ENCODE results near the gene ATG12. TPM values are rescaled to one million over a fixed set of nuclear protein-coding genes. Genes with fewer than 3 reads are reported as not detected.
"Not testable (repeated sequence)": the region's sequence is repeated elsewhere in the genome, so short reads cannot be mapped to it uniquely, and the experiment has no call there.

Gene ATG12
- total and polyA plus RNA-seq, 2 of the 13 experiments (the other 11 are each of a cell fraction or from before 2014, with no cell fraction given), result 46.4 to 58.1 TPM

DNA sequence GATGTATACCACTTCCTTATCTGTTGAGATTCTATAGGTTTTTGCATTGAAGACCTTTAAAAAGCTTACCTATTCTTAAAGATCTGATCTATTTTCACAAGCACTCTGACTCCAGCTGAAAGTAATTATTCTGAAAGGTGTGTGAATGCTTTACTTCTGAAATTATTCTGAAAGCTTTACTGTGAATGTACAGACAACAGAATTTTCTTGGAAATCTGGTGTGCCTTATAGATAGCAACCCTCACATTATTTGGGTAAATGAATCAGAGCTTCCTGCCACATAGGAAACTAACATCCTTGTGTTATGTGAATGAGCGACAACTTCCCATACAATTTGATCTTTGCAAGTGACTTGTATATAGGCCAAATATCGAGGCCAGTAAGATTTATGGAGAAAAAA lies 31.4 kb downstream of the ATG12 start:
- no TSS peak for BruUV-seq (replicated peaks)
- Histone ChIP-seq H3K27me3 (ENCODE audit: control insufficient read depth in 1 of 2, insufficient read depth in 2 of 2, low read length in 2 of 2) (peaks cover 0 to 15% of the 10 kb centered on the region in 2 experiments; a peak in 3 of 5 replicates), H3K27ac (ENCODE audit: extremely low read length, insufficient read depth, low read length) (no peak overlapping the region), H3K4me1 (ENCODE audit: insufficient read depth, low read length) (peaks cover 42% of the 10 kb centered on the region), H3K4me2 (ENCODE audit: low read depth, low read length) (no peak overlapping the region), H3K9me3 (ENCODE audit: low read length) (no peaks in the 10 kb centered on the region), H2AFZ (ENCODE audit: low read length) (no peak overlapping the region), H4K20me1 (ENCODE audit: insufficient read depth, low read length) (no peaks in the 10 kb centered on the region), H3K79me2 (ENCODE audit: insufficient read depth, low read length) (no peaks in the 10 kb centered on the region), H3K36me3 (replicated peaks in 1 of 2; ENCODE audit: control insufficient read depth in 1 of 2, insufficient read depth in 2 of 2, low read length in 2 of 2) (no peaks in the 10 kb centered on the region), H3K4me3 (replicated peaks in 1 of 3; ENCODE audit: insufficient read depth in 1 of 3, low read depth in 2 of 3, low read length in 3 of 3) (no peak overlapping the region), H3K9ac (ENCODE audit: insufficient read depth, low read depth, low read length) (no peak overlapping the region)
- CTCF ChIA-PET (ENCODE audit: low intra/inter-chr PET ratio, low total read pairs), result no interaction called here
- POLR2A ChIA-PET, result no interaction called here
- TF ChIP-seq ASH2L (IDR thresholded peaks at IDR 0.05; ENCODE audit: insufficient read length, low read depth, low read length), result no peak
- no peak for TF ChIP-seq CEBPG (CRISPR knock-in tag; IDR thresholded peaks at IDR 0.05)
- TF ChIP-seq ZNF180 (CRISPR knock-in tag; IDR thresholded peaks at IDR 0.05; ENCODE audit: borderline replicate concordance, low read depth), result no peak
- TF ChIP-seq RBM22 (optimal IDR thresholded peaks at IDR 0.05; ENCODE audit: low read length), result no peak
- no peak for TF ChIP-seq SRY (CRISPR knock-in tag; IDR thresholded peaks at IDR 0.05)
- no peak for TF ChIP-seq SP1 (IDR thresholded peaks at IDR 0.05)
- TF ChIP-seq SP1 (CRISPR knock-in tag; IDR thresholded peaks at IDR 0.05), result no peak
- TF ChIP-seq ZSCAN20 (CRISPR knock-in tag; IDR thresholded peaks at IDR 0.05; ENCODE audit: borderline replicate concordance), result no peak
- no peak for TF ChIP-seq SAFB2 (CRISPR knock-in tag; IDR thresholded peaks at IDR 0.05; ENCODE audit: borderline replicate concordance, low read depth)
- TF ChIP-seq NFYB (CRISPR knock-in tag; IDR thresholded peaks at IDR 0.05), result no peak
- TF ChIP-seq TMF1 (CRISPR knock-in tag; IDR thresholded peaks at IDR 0.05; ENCODE audit: low read depth), result no peak
- TF ChIP-seq EP300 (IDR thresholded peaks at IDR 0.05; ENCODE audit: low read depth in 2 of 2, low read length in 2 of 2), result no peak
- TF ChIP-seq EP300 (CRISPR knock-in tag; IDR thresholded peaks at IDR 0.05; ENCODE audit: borderline replicate concordance), result no peak
- no peak for TF ChIP-seq REPIN1 (CRISPR knock-in tag; IDR thresholded peaks at IDR 0.05; ENCODE audit: borderline replicate concordance, low read depth)
- TF ChIP-seq ZNF746 (CRISPR knock-in tag; IDR thresholded peaks at IDR 0.05), result no peak
- TF ChIP-seq KMT2A (CRISPR knock-in tag; IDR thresholded peaks at IDR 0.05), result no peak
- TF ChIP-seq ZNF441 (CRISPR knock-in tag; IDR thresholded peaks at IDR 0.05; ENCODE audit: borderline replicate concordance), result no peak
- no peak for TF ChIP-seq REL (CRISPR knock-in tag; conservative IDR thresholded peaks at IDR 0.05)
- TF ChIP-seq ZNF260 (CRISPR knock-in tag; IDR thresholded peaks at IDR 0.05; ENCODE audit: borderline replicate concordance, low read depth), result no peak
- TF ChIP-seq CBX5 (CRISPR knock-in tag; IDR thresholded peaks at IDR 0.05; ENCODE audit: borderline replicate concordance), result no peak
- no peak for TF ChIP-seq SIN3B (IDR thresholded peaks at IDR 0.05; ENCODE audit: low read length)
- TF ChIP-seq SRSF9 (IDR thresholded peaks at IDR 0.05; ENCODE audit: borderline replicate concordance, insufficient read depth, low read depth, low read length, poor library complexity, severe bottlenecking), result no peak
- ATAC-seq (no peak), FAIRE-seq (no peak), DNase-seq (ENCODE audit: low spot score) (no peak)
- WGBS (ENCODE audit: low lambda C conversion rate), result 78% methylated on average over 2 of the region's 2 CpGs
- in situ Hi-C loops (cut with HindIII; ENCODE audit: extremely low pct_ligation_motif_present, low pct_unique_long_range_greater_than_20kb) (no loop called here), intact Hi-C loops (cut with micrococcal nuclease; ENCODE audit: unreplicated experiment) (no loop called here)

DNA sequence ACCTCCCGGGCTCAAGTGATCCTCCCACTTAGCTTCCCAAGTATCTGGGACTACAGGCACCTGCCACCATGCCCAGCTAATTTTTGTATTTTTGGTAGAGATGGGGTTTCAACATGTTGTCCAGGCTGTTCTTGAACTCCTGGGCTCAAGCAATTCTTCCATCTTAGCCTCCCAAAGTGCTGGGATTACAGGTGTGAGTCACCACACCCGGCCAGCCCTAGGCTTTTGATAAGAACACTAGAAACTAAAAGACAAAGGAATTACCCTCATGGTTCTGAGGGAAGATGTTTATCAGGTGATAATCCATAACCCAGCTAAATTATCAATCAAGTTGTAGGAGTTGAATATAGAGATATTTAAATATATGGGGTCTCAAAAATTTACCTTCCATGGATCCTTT lies 33.3 kb downstream of the ATG12 start:
- peaks cover 24% of the 10 kb centered on the region for H3K4me1 ChIP-seq (ENCODE audit: insufficient read depth, low read length)
- H3K79me2 ChIP-seq (ENCODE audit: insufficient read depth, low read length); H4K20me1 ChIP-seq (ENCODE audit: insufficient read depth, low read length); H3K4me2 ChIP-seq (ENCODE audit: low read depth, low read length); H3K9ac ChIP-seq (ENCODE audit: insufficient read depth, low read depth, low read length); H2AFZ ChIP-seq (ENCODE audit: low read length); BruUV-seq (replicated peaks); H3K27ac ChIP-seq (ENCODE audit: extremely low read length, insufficient read depth, low read length); DNase-seq (ENCODE audit: low spot score); in situ Hi-C loops (cut with HindIII; ENCODE audit: extremely low pct_ligation_motif_present, low pct_unique_long_range_greater_than_20kb); FAIRE-seq; intact Hi-C loops (cut with micrococcal nuclease; ENCODE audit: unreplicated experiment); ATAC-seq; H3K9me3 ChIP-seq (ENCODE audit: low read length); H3K36me3 ChIP-seq (replicated peaks in 1 of 2; ENCODE audit: control insufficient read depth in 1 of 2, insufficient read depth in 2 of 2, low read length in 2 of 2); CTCF ChIA-PET (ENCODE audit: low intra/inter-chr PET ratio, low total read pairs); H3K27me3 ChIP-seq (ENCODE audit: control insufficient read depth in 1 of 2, insufficient read depth in 2 of 2, low read length in 2 of 2); POLR2A ChIA-PET; H3K4me3 ChIP-seq (replicated peaks in 1 of 3; ENCODE audit: insufficient read depth in 1 of 3, low read depth in 2 of 3, low read length in 3 of 3): not testable (repeated sequence)
- WGBS (ENCODE audit: low lambda C conversion rate), result 90% methylated on average over 2 of the region's 2 CpGs

Measured in HepG2 (cell line).